NT2/D1 (cell line): ENCODE data around the gene C2CD5.

Source experiments
- SUZ12 ChIP-seq: IDR thresholded peaks from 2 replicates; pipeline ENCODE4 v1.6.1; 2011; ENCODE audit not compliant: insufficient read length, insufficient read depth; ENCODE audit errors: extremely low read depth
- YY1 ChIP-seq: IDR thresholded peaks from 2 replicates; pipeline ENCODE4 v1.6.1; 2011; ENCODE audit not compliant: insufficient read length, insufficient read depth
- ZNF274 ChIP-seq: IDR thresholded peaks from 2 replicates; pipeline ENCODE4 v1.6.1; 2011; ENCODE audit warnings: mild to moderate bottlenecking, low read depth, low read length

DNA sequence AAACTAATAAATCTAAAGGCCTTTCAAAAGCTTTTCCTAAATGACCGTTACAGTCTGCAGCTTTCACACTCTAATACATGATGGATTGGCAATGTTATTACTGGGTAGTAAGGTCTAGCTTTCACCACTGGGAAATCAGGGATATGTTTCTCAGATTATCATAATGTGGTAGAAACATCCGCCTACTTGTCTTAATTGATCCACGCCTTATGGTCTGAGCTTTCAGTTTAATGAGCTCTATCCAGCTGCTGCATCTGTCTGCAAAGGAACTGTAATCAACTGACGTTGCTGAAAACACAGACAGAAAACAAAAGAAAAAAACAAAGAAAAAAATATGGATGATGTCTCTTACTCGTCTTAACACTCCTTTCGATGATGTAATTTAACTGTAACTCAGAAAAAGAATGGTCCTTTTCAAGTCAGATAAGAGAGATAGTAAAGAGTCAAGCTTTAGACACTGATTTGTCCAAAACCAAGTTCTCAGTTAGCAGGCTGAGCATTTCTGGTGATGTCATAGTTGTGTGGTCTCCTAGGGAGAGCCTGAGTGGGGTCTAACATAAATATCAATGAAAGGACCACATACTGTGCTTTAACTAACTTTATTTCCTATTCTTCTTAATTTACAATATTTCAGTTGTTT lies 85.9 kb downstream of the C2CD5 start:
- no peak for TF ChIP-seq YY1
- TF ChIP-seq SUZ12: no peak
- no peak for TF ChIP-seq ZNF274
